ENCODE measurements around the gene C1orf116.
A peak's percentile ranks its signal among the peaks of the same experiment; 100 is the strongest.

C1orf116 gene

DNA sequence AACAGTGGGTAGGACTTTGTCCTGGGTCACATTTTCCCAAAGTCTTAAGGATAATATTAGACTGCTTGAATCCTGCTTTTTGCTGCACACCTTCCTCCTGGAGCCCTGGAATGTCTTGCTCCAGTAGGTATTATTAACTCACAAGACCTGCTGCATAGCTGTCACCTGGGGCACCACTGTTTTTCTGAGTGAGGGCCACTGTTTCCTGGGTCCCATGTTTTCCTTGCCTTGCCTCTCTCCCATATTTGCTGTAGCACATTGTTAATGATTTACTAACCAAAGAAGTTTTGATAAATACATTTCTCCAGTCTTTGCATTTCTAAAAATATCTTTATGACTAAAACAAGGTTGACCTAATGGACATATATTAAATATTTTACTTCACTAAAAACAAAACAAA lies 39.8 kb downstream of the C1orf116 start:
- no peak for DNase-seq (ENCODE audit: low spot score)

DNA sequence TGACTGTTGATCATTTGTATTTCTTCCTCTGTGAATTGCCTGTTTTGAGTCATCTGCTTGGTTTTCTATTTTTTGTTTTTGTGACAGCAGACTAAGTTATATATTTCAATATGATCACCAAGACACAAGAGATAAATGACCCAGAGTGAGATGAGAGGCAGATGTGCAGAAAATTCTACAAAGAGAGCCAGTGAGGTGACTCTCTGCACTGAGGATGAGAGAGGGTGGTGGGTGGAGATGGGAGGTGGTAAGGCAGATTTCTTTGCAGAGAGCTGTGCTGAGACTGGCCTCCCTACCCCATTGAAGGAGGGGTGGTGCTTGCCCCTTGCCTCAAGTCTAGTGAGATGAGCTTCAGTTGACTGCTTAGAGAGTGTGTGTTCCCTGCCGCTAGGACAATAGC lies 44.7 kb downstream of the C1orf116 start:
- no peak for DNase-seq (ENCODE audit: low spot score)

- no peak for DNase-seq (ENCODE audit: low spot score)
Observed at GRCh38 chr1:206986885-206987284, 45.7 kb downstream of the C1orf116 start.

- no peak for DNase-seq (ENCODE audit: low spot score)
Observed at GRCh38 chr1:206986402-206986801, 46.2 kb downstream of the C1orf116 start.

GRCh38 chr1:206985162-206985749 lies 47.3 kb downstream of the C1orf116 start:
- no peak for DNase-seq (ENCODE audit: low spot score)

DNA sequence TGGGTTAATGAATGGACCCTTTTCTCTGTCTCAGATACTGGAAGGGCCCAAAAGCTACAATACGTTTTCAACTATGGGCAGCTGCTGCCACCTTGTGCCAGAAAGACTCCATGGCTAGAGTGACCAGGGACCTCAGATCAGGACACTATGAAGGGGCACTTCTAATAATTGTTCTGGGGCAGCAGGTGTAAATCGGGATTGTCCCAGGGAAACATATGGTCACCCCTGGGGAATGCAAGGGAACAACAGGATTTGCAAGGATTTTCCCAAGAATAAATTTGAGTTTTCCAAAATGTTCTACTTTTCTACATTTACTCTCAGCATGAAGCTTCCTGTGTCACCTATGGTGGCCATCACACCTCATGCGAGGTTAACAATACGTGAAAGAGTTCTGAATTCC lies 50.3 kb downstream of the C1orf116 start:
- DNase-seq (ENCODE audit: low spot score) = peak; percentile 80

- peak; percentile 51 for DNase-seq (ENCODE audit: low spot score)
Observed at GRCh38 chr1:206979379-206980043, 53.0 kb downstream of the C1orf116 start.

DNA sequence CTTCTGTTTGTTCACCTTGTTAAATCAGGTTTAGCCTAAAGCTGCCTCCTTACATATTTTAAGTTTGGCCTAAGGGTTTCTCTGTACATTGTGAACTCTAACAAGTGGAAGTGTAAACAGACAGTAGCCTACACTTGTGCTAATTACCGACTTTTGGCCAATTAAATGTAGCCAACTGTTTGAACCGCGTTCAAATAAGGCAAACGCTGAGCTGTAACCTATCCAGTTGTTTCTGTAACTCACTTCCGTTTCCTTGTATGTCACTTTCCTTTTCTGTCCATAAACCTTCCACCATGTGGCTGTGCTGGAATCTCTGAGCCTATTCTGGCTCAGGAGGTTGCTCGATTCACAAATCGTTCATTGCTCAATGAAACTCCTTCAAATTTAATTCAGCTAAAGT lies 54.3 kb downstream of the C1orf116 start:
- DNase-seq (ENCODE audit: low spot score) = no peak

GRCh38 chr1:206975306-206975705 lies 57.2 kb downstream of the C1orf116 start:
- DNase-seq (ENCODE audit: low spot score) = no peak

GRCh38 chr1:206974140-206974539 lies 58.4 kb downstream of the C1orf116 start:
- no peak for DNase-seq (ENCODE audit: low spot score)

DNA sequence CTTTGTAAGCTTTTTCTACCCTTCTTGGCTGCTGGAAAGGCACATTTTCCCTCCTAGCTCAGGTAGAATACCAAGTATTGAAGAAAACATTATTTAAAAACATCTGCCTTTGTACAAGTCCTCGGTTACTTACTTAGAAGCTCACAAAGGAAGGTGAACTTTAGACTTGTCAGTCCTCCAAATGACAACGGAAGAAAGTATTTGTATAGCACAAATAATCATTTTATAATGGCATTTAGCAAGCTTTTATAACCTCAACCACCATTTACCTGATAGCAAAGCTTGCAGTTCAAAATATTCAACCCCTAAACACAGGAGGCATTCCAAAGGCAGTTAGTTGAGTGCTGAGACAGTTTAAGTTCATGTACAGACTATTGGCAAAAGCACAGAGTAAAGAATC lies 59.8 kb downstream of the C1orf116 start:
- no peak for DNase-seq (ENCODE audit: low spot score)

DNA sequence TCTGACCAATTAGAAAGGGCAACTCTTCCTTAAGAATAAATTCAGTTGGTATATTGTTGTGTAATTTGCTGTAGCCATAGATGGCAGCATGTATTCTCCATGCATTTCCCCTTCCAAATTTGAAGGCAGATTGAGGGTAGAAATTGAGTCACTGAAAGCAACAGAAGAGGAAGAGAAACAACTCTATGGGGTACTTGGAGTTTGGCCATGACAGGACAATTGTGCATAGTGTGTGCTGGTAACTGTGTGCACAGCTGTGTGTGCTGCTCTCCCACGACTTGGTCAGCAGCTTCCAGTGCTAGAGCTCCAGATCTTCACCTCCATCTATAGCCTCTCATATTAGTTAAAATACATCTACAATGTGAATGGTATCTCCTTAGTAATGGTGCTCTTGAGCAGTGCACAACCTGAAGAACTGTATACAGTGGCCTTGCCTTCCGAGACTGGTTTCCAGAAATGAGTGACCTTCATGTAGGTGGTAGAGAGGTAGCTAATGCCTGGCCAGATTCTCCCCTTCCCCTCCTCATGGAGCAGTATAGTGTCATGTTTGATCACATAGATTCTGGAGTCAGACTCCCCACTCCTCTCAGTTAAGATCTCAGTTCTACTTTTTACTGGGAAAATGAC lies 61.4 kb downstream of the C1orf116 start:
- no peak for DNase-seq (ENCODE audit: low spot score)

DNA sequence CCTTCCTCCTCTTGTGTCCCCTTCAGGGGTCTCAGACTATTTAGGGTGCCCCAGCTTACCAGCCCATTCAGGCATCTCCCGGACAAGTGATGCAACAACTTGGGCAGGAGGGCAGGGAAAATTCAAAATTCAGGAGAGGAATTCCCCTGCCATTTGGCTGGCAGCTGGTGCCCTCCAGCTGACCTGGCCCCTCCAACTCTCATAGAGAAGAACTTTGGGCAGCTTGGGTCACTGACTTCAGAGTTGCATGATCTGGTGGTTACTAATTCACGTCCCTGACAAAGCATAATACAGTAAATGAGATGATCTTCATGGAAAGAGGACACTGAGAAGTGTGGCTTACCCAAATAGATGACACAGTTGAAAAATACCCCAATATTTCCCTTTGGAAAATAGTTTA lies 62.1 kb downstream of the C1orf116 start, which contains the start of gene FCAMR:
Gene FCAMR, minus strand, starts transcription at position 15 of the 400 bp plus-strand sequence. CDS start 335 bp downstream, outside the sequence.
- no peak for DNase-seq (ENCODE audit: low spot score)

DNA sequence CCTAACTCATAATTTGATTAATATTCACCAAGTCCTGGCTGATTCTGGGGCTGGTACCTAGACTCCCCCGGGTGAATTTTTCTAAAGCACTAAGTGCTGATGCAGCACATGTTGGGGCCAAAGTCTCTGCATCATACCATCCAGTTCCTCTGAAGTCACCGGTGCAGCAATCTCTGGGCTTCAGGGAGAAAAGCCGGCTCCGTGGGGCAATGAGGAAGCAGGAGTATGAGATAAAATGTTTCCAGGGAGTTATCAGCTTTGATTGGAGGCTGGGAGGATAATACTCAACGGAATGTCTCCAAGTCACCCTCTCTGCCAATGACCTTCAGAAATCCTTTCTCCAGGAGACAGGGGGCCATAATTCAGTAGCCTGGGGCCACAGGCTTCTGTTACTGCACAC lies 63.5 kb downstream of the C1orf116 start:
- no peak for DNase-seq (ENCODE audit: low spot score)
